Left lobe of liver (tissue), 2 donors: ENCODE results near the gene PMM1. TPM values are rescaled to one million over a fixed set of nuclear protein-coding genes. Genes with fewer than 3 reads are reported as not detected.
"Not testable (repeated sequence)": the region's sequence is repeated elsewhere in the genome, so short reads cannot be mapped to it uniquely, and the experiment has no call there.

Source experiments
- ATAC-seq: fragments of 200-7000 bp; cut with Tn5 transposase; one replicate; pipeline ENCODE4 v1.9.1; 2020; ENCODE audit warnings: mild to moderate bottlenecking, moderate library complexity
- DNase-seq: peaks from one replicate; pipeline ENCODE4 v3.0.0-alpha.2; 2020; ENCODE audit warnings: low spot score
- total RNA-seq: library from RNA; stranded (reverse); gene quantifications from one replicate; pipeline ENCODE4 v1.2.1, GENCODE V29; 2021
- donor health status: DM: no; HTN: no; CAD: no; lungs with moderate emphysema.
- donor health status: DM: no; HTN: yes; CAD: no.

The PMM1 gene
- total RNA-seq, 1 donor from 2014 or later, result 51.8 TPM

- ATAC-seq (no peak), DNase-seq (no peak)
Measured at GRCh38 chr22:41597635-41597953, 8.0 kb upstream of the PMM1 start.

- ATAC-seq (peak; percentile 94), DNase-seq (peak; percentile 65)
Measured at GRCh38 chr22:41596776-41597634, 7.4 kb upstream of the PMM1 start.

GRCh38 chr22:41595703-41596102 is 6.1 kb upstream of the PMM1 start:
- DNase-seq (no peak), ATAC-seq (no peak)

GRCh38 chr22:41593336-41593960 is 3.8 kb upstream of the PMM1 start:
- DNase-seq, result not testable (repeated sequence)

GRCh38 chr22:41587347-41587723 is 2.3 kb downstream of the PMM1 start:
- ATAC-seq, result no peak
- DNase-seq, result no peak

More at GRCh38 chr22:41593336-41593960, 3.8 kb upstream of the PMM1 start:
- not testable (repeated sequence) for ATAC-seq

GRCh38 chr22:41585898-41586297 is 3.7 kb downstream of the PMM1 start:
- DNase-seq (no peak), ATAC-seq (no peak)

- DNase-seq (no peak), ATAC-seq (no peak)
Measured at GRCh38 chr22:41584881-41585280, 4.8 kb downstream of the PMM1 start.

- no peak for DNase-seq
- no peak for ATAC-seq
Measured at GRCh38 chr22:41582694-41583093, 6.9 kb downstream of the PMM1 start.

- ATAC-seq (no peak), DNase-seq (no peak)
Measured at GRCh38 chr22:41579997-41580355, 9.7 kb downstream of the PMM1 start.

GRCh38 chr22:41579297-41579996 is 10.2 kb downstream of the PMM1 start:
- no peak for ATAC-seq

GRCh38 chr22:41578818-41579217 is 10.8 kb downstream of the PMM1 start:
- ATAC-seq (no peak), DNase-seq (no peak)

More at GRCh38 chr22:41579297-41579996, 10.2 kb downstream of the PMM1 start:
- no peak for DNase-seq

GRCh38 chr22:41578114-41578513 is 11.5 kb downstream of the PMM1 start:
- DNase-seq (no peak), ATAC-seq (no peak)

GRCh38 chr22:41576877-41577276 is 12.8 kb downstream of the PMM1 start:
- ATAC-seq, result peak; percentile 85
- DNase-seq, result peak; percentile 64

- no peak for ATAC-seq
- no peak for DNase-seq
Measured at GRCh38 chr22:41575533-41575932, 14.1 kb downstream of the PMM1 start.

GRCh38 chr22:41574847-41575381 is 14.7 kb downstream of the PMM1 start:
- no peak for DNase-seq

GRCh38 chr22:41573677-41574076 is 16.0 kb downstream of the PMM1 start:
- DNase-seq, result no peak
- no peak for ATAC-seq

More at GRCh38 chr22:41574847-41575381, 14.7 kb downstream of the PMM1 start:
- ATAC-seq, result peak; percentile 3

- DNase-seq, result not testable (repeated sequence)
Measured at GRCh38 chr22:41572305-41572704, 17.3 kb downstream of the PMM1 start.

GRCh38 chr22:41571786-41572185 is 17.9 kb downstream of the PMM1 start:
- DNase-seq, result no peak
- ATAC-seq, result no peak

More at GRCh38 chr22:41572305-41572704, 17.3 kb downstream of the PMM1 start:
- ATAC-seq, result not testable (repeated sequence)

GRCh38 chr22:41570221-41570620 is 19.4 kb downstream of the PMM1 start:
- ATAC-seq, result no peak
- no peak for DNase-seq

- ATAC-seq (no peak), DNase-seq (no peak)
Measured at GRCh38 chr22:41568811-41569210, 20.8 kb downstream of the PMM1 start.

- ATAC-seq (no peak), DNase-seq (no peak)
Measured at GRCh38 chr22:41567512-41567768, 22.2 kb downstream of the PMM1 start.
